Stimulated activated effector memory CD8-positive, alpha-beta T cell treated with anti-CD3 and anti-CD28 coated beads, Interleukin-12 subunit alpha, Interleukin-12 subunit beta, amount 100 ng/mL, for 72 hours (primary cell): ENCODE results near the gene DNASE1L1.
"Not testable (repeated sequence)": the region's sequence is repeated elsewhere in the genome, so short reads cannot be mapped to it uniquely, and the experiment has no call there.

Experiments used
- ATAC-seq: fragments of 150-1000 bp; cut with Tn5 transposase; 2 replicates; pipeline ENCODE4 v1.10.0; 2021
- DNase-seq, 2 donors: peaks; one replicate each; pipeline ENCODE4 v3.0.0; 2021 to 2022; ENCODE audit warnings: low spot score in 2 of 2
- H3K27ac Mint-ChIP-seq: one replicate; pipeline ENCODE4 v1.8.0; 2022; ENCODE audit warnings: mild to moderate bottlenecking, mixed read lengths
- H3K36me3 Mint-ChIP-seq: one replicate; pipeline ENCODE4 v1.8.0; 2022; ENCODE audit warnings: mild to moderate bottlenecking, mixed read lengths
- H3K4me1 Mint-ChIP-seq: one replicate; pipeline ENCODE4 v1.8.0; 2022; ENCODE audit warnings: mixed read lengths
- H3K4me3 Mint-ChIP-seq: one replicate; pipeline ENCODE4 v1.8.0; 2022; ENCODE audit warnings: mild to moderate bottlenecking, mixed read lengths
- H3K9me3 Mint-ChIP-seq: one replicate; pipeline ENCODE4 v1.8.0; 2022; ENCODE audit warnings: mixed read lengths

DNASE1L1 gene

GRCh38 chrX:154401918-154402621 is 7.0 kb downstream of the DNASE1L1 start:
- no peak for DNase-seq
- Mint-ChIP-seq H3K36me3 (peaks cover 45% of the 10 kb centered on the region), H3K4me3 (no peak overlapping the region), H3K4me1 (peaks cover 22% of the 10 kb centered on the region), H3K9me3 (no peaks in the 10 kb centered on the region), H3K27ac (peak overlapping the region; percentile 100)
- no peak for ATAC-seq

- peak overlapping the region; percentile 100 for H3K27ac Mint-ChIP-seq
- H3K9me3 Mint-ChIP-seq = no peaks in the 10 kb centered on the region
- peak overlapping the region; percentile 92 for H3K4me3 Mint-ChIP-seq
- peaks cover 45% of the 10 kb centered on the region for H3K36me3 Mint-ChIP-seq
- ATAC-seq = peak; percentile 0
- H3K4me1 Mint-ChIP-seq = peaks cover 22% of the 10 kb centered on the region
- DNase-seq = no peak
These were observed 7.8 kb downstream of the DNASE1L1 start for GRCh38 chrX:154401045-154401799.

- not testable (repeated sequence) for DNase-seq, ATAC-seq, H3K9me3 Mint-ChIP-seq
- peaks cover 22% of the 10 kb centered on the region for H3K4me1 Mint-ChIP-seq
- H3K36me3 Mint-ChIP-seq = peaks cover 45% of the 10 kb centered on the region
- peak overlapping the region; percentile 92 for H3K4me3 Mint-ChIP-seq
- H3K27ac Mint-ChIP-seq = peak overlapping the region; percentile 100
These were observed 8.7 kb downstream of the DNASE1L1 start for GRCh38 chrX:154400369-154400817.

GRCh38 chrX:154399527-154400368 is 9.3 kb downstream of the DNASE1L1 start:
- H3K9me3 Mint-ChIP-seq = no peaks in the 10 kb centered on the region
- peak overlapping the region; percentile 92 for H3K4me3 Mint-ChIP-seq
- peak overlapping the region; percentile 100 for H3K27ac Mint-ChIP-seq
- peaks cover 22% of the 10 kb centered on the region for H3K4me1 Mint-ChIP-seq
- DNase-seq (no peak), ATAC-seq (no peak)
- H3K36me3 Mint-ChIP-seq = peaks cover 45% of the 10 kb centered on the region

- H3K4me1 Mint-ChIP-seq = peaks cover 22% of the 10 kb centered on the region
- peak overlapping the region; percentile 100 for H3K27ac Mint-ChIP-seq
- ATAC-seq (peak; percentile 41), DNase-seq (peak; percentile 59 to 88)
- H3K4me3 Mint-ChIP-seq = peak overlapping the region; percentile 92
- peaks cover 45% of the 10 kb centered on the region for H3K36me3 Mint-ChIP-seq
- H3K9me3 Mint-ChIP-seq = no peaks in the 10 kb centered on the region
These were observed 10.2 kb downstream of the DNASE1L1 start for GRCh38 chrX:154398668-154399526.

- Mint-ChIP-seq H3K4me1 (peaks cover 22% of the 10 kb centered on the region), H3K4me3 (peak within 1 kb of the TSS; percentile 92), H3K27ac (peak within 1 kb of the TSS; percentile 100), H3K9me3 (no peaks in the 10 kb centered on the region), H3K36me3 (peaks cover 45% of the 10 kb centered on the region)
- ATAC-seq (peak; percentile 88), DNase-seq (peak; percentile 71 to 91)
These were observed 11.0 kb downstream of the DNASE1L1 start, which contains the start of gene RPL10 for GRCh38 chrX:154397888-154398667. Gene RPL10, plus strand, starts transcription at chrX:154398377. Its CDS starts 143 bp downstream, at chrX:154398520.

GRCh38 chrX:154396973-154397887 is 11.8 kb downstream of the DNASE1L1 start:
- H3K27ac Mint-ChIP-seq = peak overlapping the region; percentile 100
- peaks cover 22% of the 10 kb centered on the region for H3K4me1 Mint-ChIP-seq
- peak; percentile 73 for ATAC-seq
- peak; percentile 44 to 82 for DNase-seq
- peaks cover 45% of the 10 kb centered on the region for H3K36me3 Mint-ChIP-seq
- no peaks in the 10 kb centered on the region for H3K9me3 Mint-ChIP-seq
- peak overlapping the region; percentile 92 for H3K4me3 Mint-ChIP-seq

- not testable (repeated sequence) for ATAC-seq, H3K9me3 Mint-ChIP-seq, H3K27ac Mint-ChIP-seq, DNase-seq
- Mint-ChIP-seq H3K4me3 (peak overlapping the region; percentile 92), H3K36me3 (peaks cover 40% of the 10 kb centered on the region), H3K4me1 (peaks cover 22% of the 10 kb centered on the region)
These were observed 12.7 kb downstream of the DNASE1L1 start for GRCh38 chrX:154396363-154396762.

- H3K4me1 Mint-ChIP-seq, H3K36me3 Mint-ChIP-seq, H3K4me3 Mint-ChIP-seq, H3K27ac Mint-ChIP-seq, H3K9me3 Mint-ChIP-seq: not testable (repeated sequence)
- ATAC-seq (peak; percentile 77), DNase-seq (peak in 1 of 2 donors; percentile 51)
These were observed 19.0 kb downstream of the DNASE1L1 start for GRCh38 chrX:154389812-154390747.

- not testable (repeated sequence) for H3K27ac Mint-ChIP-seq, DNase-seq, H3K4me3 Mint-ChIP-seq, H3K9me3 Mint-ChIP-seq, H3K4me1 Mint-ChIP-seq
- peak; percentile 56 for ATAC-seq
- H3K36me3 Mint-ChIP-seq = peaks cover 12% of the 10 kb centered on the region
These were observed 20.4 kb downstream of the DNASE1L1 start for GRCh38 chrX:154388649-154389048.

- ATAC-seq = peak; percentile 63
- H3K36me3 Mint-ChIP-seq = peaks cover 18% of the 10 kb centered on the region
- not testable (repeated sequence) for H3K9me3 Mint-ChIP-seq, H3K4me3 Mint-ChIP-seq, DNase-seq, H3K4me1 Mint-ChIP-seq, H3K27ac Mint-ChIP-seq
These were observed 21.0 kb downstream of the DNASE1L1 start for GRCh38 chrX:154388094-154388493.

- no peak for ATAC-seq
- Mint-ChIP-seq H3K4me3 (no peak overlapping the region), H3K27ac (peak overlapping the region; percentile 73), H3K4me1 (peaks cover 25% of the 10 kb centered on the region), H3K9me3 (no peaks in the 10 kb centered on the region), H3K36me3 (peaks cover 55% of the 10 kb centered on the region)
- DNase-seq = no peak
These were observed 24.7 kb downstream of the DNASE1L1 start for GRCh38 chrX:154384284-154384892.
